PC-3 (cell line): Measurements from ENCODE around the gene GLG1. TPM values are rescaled to one million over a fixed set of nuclear protein-coding genes. Genes with fewer than 3 reads are reported as not detected.
"Not testable (repeated sequence)": the region's sequence is repeated elsewhere in the genome, so short reads cannot be mapped to it uniquely, and the experiment has no call there.

Experiments
- ATAC-seq: fragments of 200-7000 bp; cut with Tn5 transposase; 2 replicates; pipeline ENCODE4 v1.9.1; 2020; ENCODE audit warnings: mild to moderate bottlenecking, moderate library complexity
- BruUV-seq: library from RNA; stranded (reverse); fragments of 400-500 nt; replicated peaks from 2 replicates; lab custom pipeline; 2021; lab: Mats Ljungman, UMichigan
- CTCF ChIA-PET: fragments of 300-600 bp; sonication (Branson Sonifier 250); formaldehyde crosslinking; loops from one replicate; lab custom pipeline; 2022; ENCODE audit warnings: antibody characterized with exemption; lab: Charles Lee
- POLR2A ChIA-PET: fragments of 300-600 bp; sonication (Branson Sonifier 250); formaldehyde crosslinking; loops from one replicate; lab custom pipeline; 2022; ENCODE audit warnings: antibody characterized with exemption; ENCODE audit not compliant: unreplicated experiment; lab: Charles Lee
- DNase-seq: peaks from one replicate; pipeline ENCODE4 v3.0.0-alpha.2; 2015
- H2AFZ ChIP-seq: fragments of 300-600 bp; sonication (generic); 2 replicates; pipeline ENCODE4 v1.6.0; 2016; ENCODE audit warnings: antibody characterized with exemption, low read length
- H3F3A ChIP-seq: fragments of 300-600 bp; sonication (generic); one replicate; pipeline ENCODE4 v1.6.0; 2017; ENCODE audit warnings: antibody characterized with exemption, low read length, control low read depth, mild to moderate bottlenecking; ENCODE audit not compliant: unreplicated experiment
- H3K27ac ChIP-seq: fragments of 300-600 bp; sonication (generic); 2 replicates; pipeline ENCODE4 v1.5.1; 2016; ENCODE audit warnings: mild to moderate bottlenecking, low read length
- H3K27me3 ChIP-seq: fragments of 300-600 bp; sonication (generic); 2 replicates; pipeline ENCODE4 v1.6.1; 2016; ENCODE audit warnings: low read length, mixed read lengths
- H3K36me3 ChIP-seq: fragments of 300-600 bp; sonication (generic); 2 replicates; pipeline ENCODE4 v1.6.1; 2016; ENCODE audit warnings: low read depth, mixed run types, low read length, mixed read lengths
- H3K4me1 ChIP-seq: fragments of 300-600 bp; sonication (generic); 2 replicates; pipeline ENCODE4 v1.5.1; 2016; ENCODE audit warnings: low read length; ENCODE audit not compliant: insufficient read depth
- H3K4me2 ChIP-seq: fragments of 300-600 bp; sonication (generic); 2 replicates; pipeline ENCODE4 v1.6.0; 2016; ENCODE audit warnings: low read length
- H3K4me3 ChIP-seq: fragments of 300-600 bp; sonication (generic); 2 replicates; pipeline ENCODE4 v1.5.1; 2016; ENCODE audit warnings: mild to moderate bottlenecking, low read length, mixed read lengths
- H3K79me2 ChIP-seq: fragments of 300-600 bp; sonication (generic); 2 replicates; pipeline ENCODE4 v1.6.1; 2017; ENCODE audit warnings: low read length, mixed read lengths
- H3K9ac ChIP-seq: fragments of 300-600 bp; sonication (generic); 2 replicates; pipeline ENCODE4 v1.6.0; 2016; ENCODE audit warnings: mild to moderate bottlenecking, low read length
- H3K9me2 ChIP-seq: fragments of 300-600 bp; sonication (generic); replicated peaks from 2 replicates; pipeline ENCODE4 v1.6.1; 2016; ENCODE audit warnings: mixed run types, low read length, mixed read lengths
- H3K9me3 ChIP-seq: fragments of 300-600 bp; sonication (generic); 2 replicates; pipeline ENCODE4 v1.6.1; 2016; ENCODE audit warnings: low read length, mixed read lengths
- H4K20me1 ChIP-seq: fragments of 300-600 bp; sonication (generic); 2 replicates; pipeline ENCODE4 v1.6.1; 2016; ENCODE audit warnings: low read length, mixed read lengths
- intact Hi-C: fragments of 100-400 bp; cut with micrococcal nuclease; formaldehyde crosslinking; loops from 2 replicates; pipeline ENCODE4 v1.9.0; 2023
- total RNA-seq: library from RNA; depleted of rRNA; stranded (reverse); fragments of >200 nt; gene quantifications from 2 replicates; pipeline ENCODE4 v1.2.3, GENCODE V29; 2014

Gene GLG1
- total RNA-seq, 1 experiment from 2014 or later, result 63.5 TPM

- H3K27me3 ChIP-seq, H3K27ac ChIP-seq, DNase-seq, H3K79me2 ChIP-seq, H3F3A ChIP-seq, H4K20me1 ChIP-seq, POLR2A ChIA-PET, H3K36me3 ChIP-seq, intact Hi-C loops, CTCF ChIA-PET, H3K9ac ChIP-seq, H3K4me1 ChIP-seq, H3K9me2 ChIP-seq, BruUV-seq, H2AFZ ChIP-seq, H3K4me2 ChIP-seq, H3K4me3 ChIP-seq, H3K9me3 ChIP-seq: not testable (repeated sequence)
- peak; percentile 58 for ATAC-seq
Measured at GRCh38 chr16:74420612-74421481, 186.1 kb downstream of the GLG1 start, which contains the start of gene CLEC18B. Gene CLEC18B, minus strand, starts transcription at chr16:74421478. Its CDS starts 208 bp downstream, at chr16:74421270.

- H2AFZ ChIP-seq, DNase-seq, ATAC-seq, H3K9me2 ChIP-seq, H3K4me2 ChIP-seq, BruUV-seq, H3K9me3 ChIP-seq, H3K79me2 ChIP-seq, H3K27ac ChIP-seq, intact Hi-C loops, H4K20me1 ChIP-seq, POLR2A ChIA-PET, H3K4me3 ChIP-seq, H3K4me1 ChIP-seq, CTCF ChIA-PET, H3F3A ChIP-seq, H3K36me3 ChIP-seq, H3K27me3 ChIP-seq, H3K9ac ChIP-seq: not testable (repeated sequence)
Measured at GRCh38 chr16:74419811-74420210, 187.1 kb downstream of the GLG1 start.

GRCh38 chr16:74417897-74418296 is 189.0 kb downstream of the GLG1 start:
- not testable (repeated sequence) for H3K9me2 ChIP-seq

DNA sequence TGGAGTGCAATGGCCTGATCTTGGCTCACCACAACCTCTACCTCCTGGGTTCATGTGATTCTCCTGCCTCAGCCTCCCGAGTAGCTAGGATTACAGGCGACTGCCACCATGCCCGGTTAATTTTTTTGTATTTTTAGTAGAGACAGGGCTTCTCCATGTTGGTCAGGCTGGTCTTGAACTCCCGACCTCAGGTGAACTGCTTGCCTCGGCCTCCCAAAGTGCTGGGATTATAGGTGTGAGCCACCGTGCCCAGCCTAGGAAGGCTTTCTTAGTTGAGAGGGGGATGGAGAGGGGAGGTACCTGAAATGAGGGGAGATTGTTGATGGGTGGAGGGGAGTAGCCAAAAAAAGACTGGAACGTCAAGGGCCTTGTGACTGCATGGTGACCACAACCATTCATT is 193.0 kb downstream of the GLG1 start:
- DNase-seq, intact Hi-C loops, H3K36me3 ChIP-seq, H3K4me1 ChIP-seq, H3K4me3 ChIP-seq, H2AFZ ChIP-seq, BruUV-seq, H3K9me3 ChIP-seq, H3K9me2 ChIP-seq, H3K79me2 ChIP-seq, H3K9ac ChIP-seq, H3K27me3 ChIP-seq, H3K4me2 ChIP-seq, ATAC-seq, H4K20me1 ChIP-seq, H3F3A ChIP-seq, CTCF ChIA-PET, POLR2A ChIA-PET, H3K27ac ChIP-seq: not testable (repeated sequence)

More at GRCh38 chr16:74417897-74418296, 189.0 kb downstream of the GLG1 start:
- CTCF ChIA-PET, H3K27me3 ChIP-seq, H3K4me2 ChIP-seq, H2AFZ ChIP-seq, H3K9ac ChIP-seq, ATAC-seq, H3K27ac ChIP-seq, H3K79me2 ChIP-seq, H3K4me3 ChIP-seq, intact Hi-C loops, H3F3A ChIP-seq, H3K9me3 ChIP-seq, DNase-seq, H3K36me3 ChIP-seq, H3K4me1 ChIP-seq, H4K20me1 ChIP-seq, BruUV-seq, POLR2A ChIA-PET: not testable (repeated sequence)

GRCh38 chr16:74413485-74413884 is 193.4 kb downstream of the GLG1 start:
- not testable (repeated sequence) for BruUV-seq, H3K9me3 ChIP-seq

DNA sequence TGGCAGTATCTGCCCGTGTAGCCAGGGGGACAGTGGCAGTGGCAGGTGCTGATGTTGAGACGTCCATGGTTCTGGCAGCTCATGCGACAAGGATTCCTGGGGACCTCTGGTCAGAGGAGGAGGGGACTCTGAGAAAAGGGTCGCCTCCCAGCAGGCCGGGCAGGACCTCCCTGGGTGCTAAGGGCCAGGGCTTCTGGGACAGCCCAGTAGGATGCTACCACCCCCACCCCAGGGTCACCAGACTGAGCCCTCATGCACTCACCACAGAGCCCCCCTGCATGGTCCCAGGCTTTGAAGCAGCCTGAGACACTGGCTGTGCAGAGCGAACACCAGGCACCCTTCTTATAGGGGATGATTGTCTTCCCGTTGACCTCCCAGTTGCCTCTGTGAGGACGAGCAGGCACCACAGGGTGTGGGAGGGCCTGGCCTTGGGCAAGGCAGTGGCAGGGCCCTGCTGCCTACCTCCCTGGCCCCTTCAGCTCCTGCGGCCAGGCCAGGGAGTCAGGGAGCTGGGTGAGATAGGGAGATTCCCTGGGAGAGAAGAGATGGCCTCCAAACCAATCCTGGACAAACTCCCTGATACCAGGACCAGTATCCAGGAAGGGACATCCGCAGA is 194.0 kb downstream of the GLG1 start:
- H3K9me2 ChIP-seq, CTCF ChIA-PET, H4K20me1 ChIP-seq, H3K27ac ChIP-seq, H3K9ac ChIP-seq, intact Hi-C loops, BruUV-seq, H2AFZ ChIP-seq, POLR2A ChIA-PET, H3K27me3 ChIP-seq, H3K4me2 ChIP-seq, H3K36me3 ChIP-seq, H3F3A ChIP-seq, DNase-seq, H3K9me3 ChIP-seq, H3K79me2 ChIP-seq, ATAC-seq, H3K4me3 ChIP-seq, H3K4me1 ChIP-seq: not testable (repeated sequence)

More at GRCh38 chr16:74413485-74413884, 193.4 kb downstream of the GLG1 start:
- H3K4me3 ChIP-seq, H3K27me3 ChIP-seq, H3K9ac ChIP-seq, H3K4me2 ChIP-seq, H3K36me3 ChIP-seq, intact Hi-C loops, H4K20me1 ChIP-seq, H3K27ac ChIP-seq, H3K79me2 ChIP-seq, ATAC-seq, H2AFZ ChIP-seq, H3F3A ChIP-seq, H3K4me1 ChIP-seq, H3K9me2 ChIP-seq, POLR2A ChIA-PET, DNase-seq, CTCF ChIA-PET: not testable (repeated sequence)
